ENCODE measurements around the gene KCTD15. TPM values are rescaled to one million over a fixed set of nuclear protein-coding genes. Genes with fewer than 3 reads are reported as not detected.

Gene KCTD15
- total and polyA plus RNA-seq, 9 donors, result 12.6 to 45.7 (median 29.5) TPM

GRCh38 chr19:33772102-33772857, 24.4 kb upstream of the KCTD15 start:
- intact Hi-C loops (cut with DNase I), result loop anchor here (5.0 to 10.0 kb wide), 9 partner anchors 325 to 535 kb away; no protein-coding TSS in a partner anchor
- no peaks in the 10 kb centered on the region for H3K27me3 ChIP-seq
- no peak overlapping the region for H3K4me3 ChIP-seq
- no peaks in the 10 kb centered on the region for H3K36me3 ChIP-seq
- DNase-seq, result no peak
- H3K27ac ChIP-seq, result no peak overlapping the region
- no peaks in the 10 kb centered on the region for H3K4me1 ChIP-seq (ENCODE audit: insufficient read depth)
- no peaks in the 10 kb centered on the region for H3K9me3 ChIP-seq
- 94% methylated on average over 72 of the region's 72 CpGs for WGBS, 3 donors
- TF ChIP-seq POLR2A (IDR thresholded peaks at IDR 0.05) (no peak), EP300 (IDR thresholded peaks at IDR 0.05) (no peak), CTCF (IDR thresholded peaks at IDR 0.05) (no peak)

- 94 to 96% (median 96%) methylated on average over 23 of the region's 23 CpGs for WGBS, 3 donors
- intact Hi-C loops (cut with DNase I), result loop anchor here (5.0 to 10.0 kb wide), 9 partner anchors 324 to 536 kb away; no protein-coding TSS in a partner anchor
- no peak for DNase-seq
- Histone ChIP-seq H3K27ac (no peak overlapping the region), H3K9me3 (no peaks in the 10 kb centered on the region), H3K4me1 (ENCODE audit: insufficient read depth) (no peaks in the 10 kb centered on the region), H3K4me3 (no peak overlapping the region), H3K36me3 (no peaks in the 10 kb centered on the region), H3K27me3 (no peaks in the 10 kb centered on the region)
- TF ChIP-seq CTCF (IDR thresholded peaks at IDR 0.05), result no peak
- TF ChIP-seq POLR2A (IDR thresholded peaks at IDR 0.05), result no peak
- TF ChIP-seq EP300 (IDR thresholded peaks at IDR 0.05), result no peak
These were observed 23.9 kb upstream of the KCTD15 start for GRCh38 chr19:33772858-33773180.

- WGBS, 3 donors, result 32 to 40% (median 33%) methylated on average over 5 to 6 of the region's 6 CpGs
- DNase-seq, result no peak
- Histone ChIP-seq H3K4me1 (ENCODE audit: insufficient read depth) (peaks cover 3% of the 10 kb centered on the region), H3K36me3 (no peaks in the 10 kb centered on the region), H3K9me3 (no peaks in the 10 kb centered on the region), H3K27ac (no peak overlapping the region), H3K4me3 (no peak overlapping the region), H3K27me3 (no peaks in the 10 kb centered on the region)
- intact Hi-C loops (cut with DNase I), result loop anchor here (5.0 to 10.0 kb wide), 9 partner anchors 323 to 537 kb away; no protein-coding TSS in a partner anchor
- no peak for TF ChIP-seq POLR2A (IDR thresholded peaks at IDR 0.05)
- TF ChIP-seq CTCF (IDR thresholded peaks at IDR 0.05), result no peak
- TF ChIP-seq EP300 (IDR thresholded peaks at IDR 0.05), result no peak
These were observed 22.7 kb upstream of the KCTD15 start for GRCh38 chr19:33773704-33774624.

- no peaks in the 10 kb centered on the region for H3K9me3 ChIP-seq
- H3K27me3 ChIP-seq, result no peaks in the 10 kb centered on the region
- intact Hi-C loops (cut with DNase I), result loop anchor here (5.0 to 10.0 kb wide), 12 partner anchors 223 to 537 kb away; no protein-coding TSS in a partner anchor
- DNase-seq, result no peak
- H3K4me1 ChIP-seq (ENCODE audit: insufficient read depth), result peaks cover 3% of the 10 kb centered on the region
- 73 to 78% (median 76%) methylated on average over 6 of the region's 6 CpGs for WGBS, 3 donors
- H3K36me3 ChIP-seq, result no peaks in the 10 kb centered on the region
- TF ChIP-seq CTCF (IDR thresholded peaks at IDR 0.05), result no peak
- TF ChIP-seq POLR2A (IDR thresholded peaks at IDR 0.05), result no peak
- no peak for TF ChIP-seq EP300 (IDR thresholded peaks at IDR 0.05)
- no peak overlapping the region for H3K27ac ChIP-seq
- no peak overlapping the region for H3K4me3 ChIP-seq
These were observed 21.9 kb upstream of the KCTD15 start for GRCh38 chr19:33774751-33775150.
